ENCODE measurements around the gene ZNF687. TPM values are rescaled to one million over a fixed set of nuclear protein-coding genes. Genes with fewer than 3 reads are reported as not detected.

ZNF687 gene
- total RNA-seq, 1 experiment from 2014 or later, result 56.8 TPM

DNA sequence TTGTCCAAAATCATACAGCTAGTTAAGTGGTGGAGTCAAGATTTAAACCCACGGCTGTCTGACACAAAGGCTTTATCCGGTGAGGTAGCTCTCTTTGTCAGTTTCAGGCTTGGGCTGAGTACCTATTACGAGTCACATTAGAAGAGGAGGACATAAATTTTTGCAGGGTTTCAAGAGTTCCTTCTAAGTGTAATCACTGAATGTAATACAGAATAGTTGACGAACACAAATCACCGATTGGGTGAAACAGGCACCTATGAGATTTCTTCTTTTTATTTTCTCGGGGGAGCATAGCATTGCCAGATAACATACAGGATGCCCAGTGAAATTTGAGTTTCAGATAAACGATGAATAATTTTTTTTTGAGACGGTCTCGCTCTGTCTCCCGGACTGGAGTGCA, 26.7 kb upstream of the ZNF687 start:
- CTCF ChIA-PET, result interaction anchor here (0.6 to 1.7 kb wide), 6 partner anchors 26 to 155 kb away, joined by 3 to 5 read pairs (median 4); partner anchors contain the start of genes VPS72 and ZNF687
- DNase-seq (ENCODE audit: low spot score) (no peak), ATAC-seq (no peak)
- TF ChIP-seq, protein P1, sequence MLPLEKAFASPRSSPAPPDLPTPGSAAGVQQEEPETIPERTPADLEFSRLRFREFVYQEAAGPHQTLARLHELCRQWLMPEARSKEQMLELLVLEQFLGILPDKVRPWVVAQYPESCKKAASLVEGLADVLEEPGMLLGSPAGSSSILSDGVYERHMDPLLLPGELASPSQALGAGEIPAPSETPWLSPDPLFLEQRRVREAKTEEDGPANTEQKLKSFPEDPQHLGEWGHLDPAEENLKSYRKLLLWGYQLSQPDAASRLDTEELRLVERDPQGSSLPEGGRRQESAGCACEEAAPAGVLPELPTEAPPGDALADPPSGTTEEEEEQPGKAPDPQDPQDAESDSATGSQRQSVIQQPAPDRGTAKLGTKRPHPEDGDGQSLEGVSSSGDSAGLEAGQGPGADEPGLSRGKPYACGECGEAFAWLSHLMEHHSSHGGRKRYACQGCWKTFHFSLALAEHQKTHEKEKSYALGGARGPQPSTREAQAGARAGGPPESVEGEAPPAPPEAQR (CRISPR knock-in tag; IDR thresholded peaks at IDR 0.05), result no peak
- TF ChIP-seq AR (CRISPR knock-in tag; IDR thresholded peaks at IDR 0.05), result no peak
- no peak for TF ChIP-seq HMGA2 (CRISPR knock-in tag; IDR thresholded peaks at IDR 0.05)
- TF ChIP-seq CREM (CRISPR knock-in tag; IDR thresholded peaks at IDR 0.05), result no peak
- TF ChIP-seq, protein P2, sequence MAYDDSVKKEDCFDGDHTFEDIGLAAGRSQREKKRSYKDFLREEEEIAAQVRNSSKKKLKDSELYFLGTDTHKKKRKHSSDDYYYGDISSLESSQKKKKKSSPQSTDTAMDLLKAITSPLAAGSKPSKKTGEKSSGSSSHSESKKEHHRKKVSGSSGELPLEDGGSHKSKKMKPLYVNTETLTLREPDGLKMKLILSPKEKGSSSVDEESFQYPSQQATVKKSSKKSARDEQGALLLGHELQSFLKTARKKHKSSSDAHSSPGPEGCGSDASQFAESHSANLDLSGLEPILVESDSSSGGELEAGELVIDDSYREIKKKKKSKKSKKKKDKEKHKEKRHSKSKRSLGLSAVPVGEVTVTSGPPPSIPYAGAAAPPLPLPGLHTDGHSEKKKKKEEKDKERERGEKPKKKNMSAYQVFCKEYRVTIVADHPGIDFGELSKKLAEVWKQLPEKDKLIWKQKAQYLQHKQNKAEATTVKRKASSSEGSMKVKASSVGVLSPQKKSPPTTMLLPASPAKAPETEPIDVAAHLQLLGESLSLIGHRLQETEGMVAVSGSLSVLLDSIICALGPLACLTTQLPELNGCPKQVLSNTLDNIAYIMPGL (CRISPR knock-in tag; IDR thresholded peaks at IDR 0.05), result no peak
- TF ChIP-seq SMAD3 (CRISPR knock-in tag; IDR thresholded peaks at IDR 0.05; ENCODE audit: borderline replicate concordance), result no peak
- no peaks in the 10 kb centered on the region for H3K36me3 Mint-ChIP-seq
- no peaks in the 10 kb centered on the region for H3K9me3 Mint-ChIP-seq
- no peaks in the 10 kb centered on the region; the same call in 1 of the 2 replicates for H3K27me3 Mint-ChIP-seq (ENCODE audit: low read depth)
- peaks cover 9% of the 10 kb centered on the region for H3K4me1 Mint-ChIP-seq
- POLR2A ChIA-PET, result interaction anchor here (1.6 kb wide), 1 partner anchor 26 kb away, joined by 9 read pairs; the partner anchor contains the start of gene ZNF687
- peak overlapping the region; percentile 89 for H3K4me3 Mint-ChIP-seq
- H3K27ac Mint-ChIP-seq, result peak overlapping the region; percentile 87

DNA sequence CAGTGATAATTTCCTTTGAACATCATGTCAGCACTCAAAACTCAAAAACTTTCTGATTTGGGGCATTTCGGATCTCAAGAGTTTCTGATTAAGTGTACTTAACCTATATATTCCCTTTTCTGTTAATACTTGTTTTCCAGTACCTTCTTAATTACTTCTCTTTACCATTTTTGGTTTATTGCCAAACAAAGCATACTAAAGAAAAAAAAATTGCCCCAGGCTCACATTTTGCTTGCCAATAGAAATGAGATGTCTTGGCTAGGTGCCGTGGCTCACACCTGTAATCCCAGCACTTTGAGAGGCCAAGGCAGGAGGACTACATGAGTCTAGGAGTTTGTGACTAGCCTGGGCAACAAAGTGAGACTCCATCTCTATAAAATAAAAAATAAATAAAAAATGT, 22.7 kb upstream of the ZNF687 start:
- Mint-ChIP-seq H3K4me3 (no peak overlapping the region), H3K4me1 (peaks cover 9% of the 10 kb centered on the region), H3K9me3 (no peaks in the 10 kb centered on the region), H3K27me3 (ENCODE audit: low read depth) (no peaks in the 10 kb centered on the region; the same call in 1 of the 2 replicates), H3K36me3 (peaks cover 20% of the 10 kb centered on the region), H3K27ac (no peak overlapping the region)
- ATAC-seq (no peak), DNase-seq (ENCODE audit: low spot score) (no peak)
- no peak for TF ChIP-seq ZNF532 (CRISPR knock-in tag; IDR thresholded peaks at IDR 0.05; ENCODE audit: borderline replicate concordance)
- no peak for TF ChIP-seq ATF6 (CRISPR knock-in tag; IDR thresholded peaks at IDR 0.05)
- TF ChIP-seq ELF4 (CRISPR knock-in tag; IDR thresholded peaks at IDR 0.05; ENCODE audit: low read depth), result no peak
- TF ChIP-seq, protein P3, sequence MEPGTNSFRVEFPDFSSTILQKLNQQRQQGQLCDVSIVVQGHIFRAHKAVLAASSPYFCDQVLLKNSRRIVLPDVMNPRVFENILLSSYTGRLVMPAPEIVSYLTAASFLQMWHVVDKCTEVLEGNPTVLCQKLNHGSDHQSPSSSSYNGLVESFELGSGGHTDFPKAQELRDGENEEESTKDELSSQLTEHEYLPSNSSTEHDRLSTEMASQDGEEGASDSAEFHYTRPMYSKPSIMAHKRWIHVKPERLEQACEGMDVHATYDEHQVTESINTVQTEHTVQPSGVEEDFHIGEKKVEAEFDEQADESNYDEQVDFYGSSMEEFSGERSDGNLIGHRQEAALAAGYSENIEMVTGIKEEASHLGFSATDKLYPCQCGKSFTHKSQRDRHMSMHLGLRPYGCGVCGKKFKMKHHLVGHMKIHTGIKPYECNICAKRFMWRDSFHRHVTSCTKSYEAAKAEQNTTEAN (CRISPR knock-in tag; IDR thresholded peaks at IDR 0.05), result no peak
- TF ChIP-seq, protein P4, sequence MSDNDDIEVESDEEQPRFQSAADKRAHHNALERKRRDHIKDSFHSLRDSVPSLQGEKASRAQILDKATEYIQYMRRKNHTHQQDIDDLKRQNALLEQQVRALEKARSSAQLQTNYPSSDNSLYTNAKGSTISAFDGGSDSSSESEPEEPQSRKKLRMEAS (CRISPR knock-in tag; IDR thresholded peaks at IDR 0.05), result no peak
- no peak for TF ChIP-seq ZNF317 (CRISPR knock-in tag; IDR thresholded peaks at IDR 0.05; ENCODE audit: borderline replicate concordance, low read depth)
- TF ChIP-seq, protein P2 (CRISPR knock-in tag; IDR thresholded peaks at IDR 0.05), result no peak
- TF ChIP-seq, protein P5, sequence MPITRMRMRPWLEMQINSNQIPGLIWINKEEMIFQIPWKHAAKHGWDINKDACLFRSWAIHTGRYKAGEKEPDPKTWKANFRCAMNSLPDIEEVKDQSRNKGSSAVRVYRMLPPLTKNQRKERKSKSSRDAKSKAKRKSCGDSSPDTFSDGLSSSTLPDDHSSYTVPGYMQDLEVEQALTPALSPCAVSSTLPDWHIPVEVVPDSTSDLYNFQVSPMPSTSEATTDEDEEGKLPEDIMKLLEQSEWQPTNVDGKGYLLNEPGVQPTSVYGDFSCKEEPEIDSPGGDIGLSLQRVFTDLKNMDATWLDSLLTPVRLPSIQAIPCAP (CRISPR knock-in tag; IDR thresholded peaks at IDR 0.05), result no peak
- no peak for TF ChIP-seq MXD4 (CRISPR knock-in tag; IDR thresholded peaks at IDR 0.05; ENCODE audit: borderline replicate concordance)
- no peak for TF ChIP-seq NFYB (CRISPR knock-in tag; conservative IDR thresholded peaks at IDR 0.05; ENCODE audit: low read depth)
- CTCF ChIA-PET, result interaction anchor here (2.7 to 4.3 kb wide), 2 partner anchors 8 to 42 kb away, joined by 6 to 30 read pairs; no protein-coding TSS in a partner anchor
- POLR2A ChIA-PET, result no interaction called here
